GM19043 (cell line): ENCODE results near the gene RBMS3.
"Not testable (repeated sequence)": the region's sequence is repeated elsewhere in the genome, so short reads cannot be mapped to it uniquely, and the experiment has no call there.

ENCODE experiments used
- ATAC-seq: cut with Tn5 transposase; IDR thresholded peaks from one replicate; pipeline ENCODE4 v1.9.1; 2021; ENCODE audit warnings: low read depth; ENCODE audit not compliant: unreplicated experiment

The RBMS3 gene

DNA sequence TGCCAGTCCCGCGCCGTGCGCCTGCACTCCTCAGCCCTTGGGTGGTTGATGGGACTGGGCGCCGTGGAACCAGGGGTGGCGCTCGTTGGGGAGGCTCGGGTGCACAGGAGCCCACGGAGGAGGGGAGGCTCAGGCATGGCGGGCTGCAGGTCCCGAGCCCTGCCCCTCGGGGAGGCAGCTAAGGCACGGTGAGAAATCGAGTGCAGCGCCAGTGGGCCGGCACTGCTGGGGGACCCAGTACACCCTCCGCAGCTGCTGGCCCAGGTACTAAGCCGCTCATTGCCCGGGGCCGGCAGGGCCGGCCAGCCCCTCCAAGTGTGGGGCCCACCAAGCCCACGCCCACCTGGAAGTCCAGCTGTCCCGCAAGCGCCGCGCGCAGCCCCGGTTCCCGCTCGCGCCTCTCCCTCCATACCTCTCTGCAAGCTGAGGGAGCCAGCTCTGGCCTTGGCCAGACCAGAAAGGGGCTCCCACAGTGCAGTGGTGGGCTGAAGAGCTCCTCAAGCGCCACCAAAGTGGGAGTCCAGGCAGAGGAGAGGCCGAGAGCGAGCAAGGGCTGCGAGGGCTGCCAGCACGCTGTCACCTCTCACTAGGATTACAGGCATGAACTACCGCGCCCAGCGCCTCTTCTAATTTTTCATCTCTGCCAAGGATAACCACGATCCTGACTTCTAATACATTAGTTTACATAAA is 192.8 kb downstream of the RBMS3 start:
- ATAC-seq: not testable (repeated sequence)

DNA sequence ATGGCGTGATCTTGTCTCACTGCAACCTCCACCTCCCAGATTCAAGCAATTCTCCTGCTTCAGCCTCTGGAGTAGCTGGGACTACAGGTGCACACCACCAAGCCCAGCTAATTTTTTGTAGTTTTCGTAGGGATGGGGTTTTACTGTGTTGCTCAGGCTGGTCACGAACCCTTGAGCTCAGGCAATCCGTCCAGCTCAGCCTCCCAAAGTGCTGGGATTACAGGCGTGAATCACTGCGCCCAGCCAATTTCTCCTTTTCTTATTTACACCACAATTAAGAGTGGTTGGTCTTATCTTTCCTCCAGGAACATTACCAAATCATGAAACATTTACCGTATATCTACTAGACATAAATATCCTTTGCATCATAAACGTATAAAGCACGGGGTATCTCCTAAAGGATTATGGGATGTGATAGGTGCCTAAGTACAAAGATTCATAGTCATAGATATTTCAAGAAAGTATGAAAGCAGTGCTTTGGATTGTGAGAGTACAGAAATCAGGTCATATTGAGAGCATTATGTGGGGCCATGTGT is 194.5 kb downstream of the RBMS3 start:
- no peak for ATAC-seq

DNA sequence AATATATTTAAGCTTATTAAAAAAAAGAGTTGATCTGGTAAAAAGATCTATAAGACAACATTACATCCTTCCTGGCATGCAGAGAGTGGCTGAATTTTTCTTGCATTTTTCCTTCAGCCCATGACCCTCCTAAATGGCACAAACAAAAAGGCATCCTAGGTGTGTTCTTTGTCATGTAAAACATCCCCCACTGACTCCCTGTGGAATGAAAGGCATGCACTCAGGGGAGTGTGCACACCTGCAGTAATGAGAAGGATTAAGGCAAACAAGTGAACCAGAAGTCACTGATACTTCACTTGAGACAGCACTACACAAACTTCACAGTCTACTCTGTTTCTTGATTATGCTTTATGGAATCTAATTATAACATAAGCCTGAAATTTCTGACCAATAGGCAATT is 195.0 kb downstream of the RBMS3 start:
- no peak for ATAC-seq

DNA sequence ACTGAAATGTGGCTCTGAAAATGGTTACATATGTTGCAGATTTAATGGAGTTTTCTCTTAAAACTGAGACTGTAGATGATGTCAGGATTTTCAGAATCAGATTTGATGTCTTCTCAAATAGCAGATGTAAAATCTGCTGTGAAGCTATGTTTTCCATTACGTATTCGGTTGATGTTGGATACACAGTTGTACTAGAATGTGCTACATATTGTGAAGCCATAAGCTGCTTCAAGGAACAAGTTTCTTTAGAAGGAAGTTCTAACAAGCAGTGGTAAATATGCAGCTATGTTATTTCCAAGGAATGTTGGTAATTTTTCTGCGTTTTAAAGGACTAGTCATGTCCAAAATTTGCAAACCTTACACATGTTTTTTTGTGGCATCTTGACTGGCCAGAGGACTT is 197.7 kb downstream of the RBMS3 start:
- ATAC-seq: no peak

GRCh38 chr3:29481249-29481648 is 200.4 kb downstream of the RBMS3 start:
- no peak for ATAC-seq

GRCh38 chr3:29481969-29482767 is 201.3 kb downstream of the RBMS3 start:
- no peak for ATAC-seq

DNA sequence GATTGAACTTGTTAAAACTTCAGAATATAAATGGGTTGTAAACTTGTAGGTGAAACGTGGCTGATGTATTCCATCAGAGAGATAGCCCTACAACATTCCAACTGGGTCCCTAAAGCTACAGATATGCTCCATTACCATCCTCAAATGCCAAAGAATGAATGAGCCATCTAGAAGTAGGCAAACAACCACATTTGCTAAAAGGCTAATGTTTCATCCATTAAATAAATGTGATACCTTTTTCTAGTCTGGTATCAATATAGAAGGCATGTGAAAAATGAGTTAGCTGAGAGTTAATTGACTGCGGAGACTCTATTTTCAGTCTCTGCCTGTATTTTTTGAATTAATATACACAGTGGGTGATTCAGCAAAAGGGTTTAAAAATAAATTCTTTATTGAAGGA is 203.8 kb downstream of the RBMS3 start:
- no peak for ATAC-seq

GRCh38 chr3:29486096-29486495 is 205.2 kb downstream of the RBMS3 start:
- no peak for ATAC-seq

GRCh38 chr3:29486917-29487316 is 206.0 kb downstream of the RBMS3 start:
- ATAC-seq: no peak

- no peak for ATAC-seq
Observed at GRCh38 chr3:29488922-29489321, 208.1 kb downstream of the RBMS3 start.

DNA sequence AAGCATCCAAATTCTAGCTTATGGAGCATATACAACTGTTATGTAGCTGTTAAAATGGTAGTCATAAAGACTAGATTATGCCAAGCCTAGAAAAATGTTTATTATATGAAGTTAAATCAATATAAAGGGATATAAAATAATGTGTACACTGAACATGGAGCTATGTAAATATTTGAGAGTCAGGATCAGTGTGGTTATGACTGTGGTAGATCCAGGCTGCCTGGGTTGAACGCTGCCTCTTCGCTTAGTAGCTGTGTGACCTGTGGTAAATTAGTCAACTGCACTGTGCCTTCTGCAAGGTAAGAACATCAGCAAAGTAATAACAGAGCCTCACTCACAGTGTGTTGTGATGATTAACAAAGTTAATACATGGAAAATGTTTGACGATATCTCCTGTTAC is 212.2 kb downstream of the RBMS3 start:
- no peak for ATAC-seq

- ATAC-seq: no peak
Observed at GRCh38 chr3:29494305-29495036, 213.6 kb downstream of the RBMS3 start.

DNA sequence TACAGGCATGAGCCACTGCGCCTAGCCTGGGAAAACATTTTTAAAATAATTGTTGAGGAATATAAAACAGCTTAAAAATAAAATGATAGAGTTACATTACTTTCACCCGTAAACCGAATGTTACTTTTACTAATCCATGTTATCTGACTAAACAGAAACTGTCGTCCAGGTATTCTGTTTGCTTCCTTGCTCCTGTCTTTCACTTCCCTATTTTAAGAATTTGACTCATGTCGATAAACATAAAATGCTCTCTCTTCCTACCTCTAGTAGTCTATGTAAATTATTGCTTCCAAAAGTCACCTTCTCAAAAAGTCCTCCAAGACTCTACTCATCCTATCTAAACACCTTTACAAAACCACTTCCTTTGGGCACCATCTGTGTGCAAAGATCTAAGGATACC is 216.4 kb downstream of the RBMS3 start:
- no peak for ATAC-seq

- ATAC-seq: no peak
Observed at GRCh38 chr3:29502771-29503170, 221.9 kb downstream of the RBMS3 start.

GRCh38 chr3:29503314-29503713 is 222.4 kb downstream of the RBMS3 start:
- ATAC-seq: no peak

- ATAC-seq: no peak
Observed at GRCh38 chr3:29503958-29504357, 223.1 kb downstream of the RBMS3 start.

DNA sequence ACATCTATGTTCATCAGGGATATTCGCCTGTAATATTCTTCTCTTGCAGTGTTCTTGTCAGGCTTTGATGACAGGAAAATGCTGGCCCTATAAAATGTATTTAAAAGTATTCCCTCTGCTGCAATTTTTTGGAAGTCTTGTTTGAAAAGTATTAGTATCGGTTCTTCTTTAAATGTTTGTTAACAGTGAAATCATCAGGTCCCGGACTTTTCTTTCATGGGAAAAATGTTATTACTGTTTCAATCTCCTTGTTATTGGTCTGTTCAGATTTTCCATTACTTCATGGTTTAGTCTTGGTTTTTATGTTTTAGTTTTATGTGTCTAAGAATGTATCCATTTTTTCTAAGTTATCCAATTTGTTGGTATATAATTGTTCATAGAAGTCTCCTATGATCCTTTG is 225.6 kb downstream of the RBMS3 start:
- no peak for ATAC-seq

- no peak for ATAC-seq
Observed at GRCh38 chr3:29511701-29512100, 230.8 kb downstream of the RBMS3 start.

DNA sequence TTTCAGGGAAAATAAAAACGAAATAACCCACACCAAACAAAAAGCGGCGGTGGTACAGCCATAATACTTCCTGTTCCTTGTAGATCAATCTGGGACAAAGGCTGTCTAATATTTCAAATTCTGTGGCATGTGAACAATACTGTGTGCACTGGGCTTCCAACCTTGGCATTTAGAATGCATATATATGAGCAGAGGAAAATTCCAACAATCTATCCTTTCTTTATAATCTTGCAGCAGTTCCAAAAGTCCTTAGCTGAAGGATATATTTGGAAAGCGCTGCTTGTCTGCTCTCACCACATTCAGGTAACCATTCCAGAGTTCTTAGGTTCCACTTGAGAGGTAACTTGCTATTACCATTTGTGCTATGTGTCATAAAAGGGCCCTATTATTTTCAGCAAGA is 231.8 kb downstream of the RBMS3 start:
- ATAC-seq: no peak

GRCh38 chr3:29513236-29513635 is 232.4 kb downstream of the RBMS3 start:
- ATAC-seq: no peak

GRCh38 chr3:29514170-29514569 is 233.3 kb downstream of the RBMS3 start:
- ATAC-seq: no peak
